PC-3 (cell line): Measurements from ENCODE around the gene GABARAPL2.

ENCODE experiments used
- CTCF ChIP-seq: fragments of 300-600 bp; sonication (generic); conservative IDR thresholded peaks from 2 replicates; pipeline ENCODE4 v1.5.1; 2017; ENCODE audit warnings: antibody characterized with exemption, low read depth, mild to moderate bottlenecking, low read length
- EZH2phosphoT487 ChIP-seq: fragments of 300-600 bp; sonication (generic); IDR thresholded peaks from 2 replicates; pipeline ENCODE4 v1.6.1; 2018; ENCODE audit warnings: mild to moderate bottlenecking, antibody characterized with exemption, low read length, borderline replicate concordance

GRCh38 chr16:75579281-75579834 lies 13.2 kb downstream of the GABARAPL2 start:
- no peak for TF ChIP-seq CTCF
- TF ChIP-seq EZH2phosphoT487, result no peak
